NOMO-1 treated with dmso at 0.1 percent for 144 hours (cell line): ENCODE measurements around the gene INTS12.

ENCODE experiments used
- DNase-seq: peaks from one replicate; lab custom pipeline; 2025; ENCODE audit not compliant: unreplicated experiment; lab: John Stamatoyannopoulos, UW

Gene INTS12

GRCh38 chr4:105686571-105686970, 21.9 kb downstream of the INTS12 start:
- no peak for DNase-seq

GRCh38 chr4:105683038-105683437, 25.5 kb downstream of the INTS12 start:
- no peak for DNase-seq

GRCh38 chr4:105679186-105679585, 29.3 kb downstream of the INTS12 start:
- no peak for DNase-seq

- DNase-seq, result no peak
Measured at GRCh38 chr4:105677709-105678108, 30.8 kb downstream of the INTS12 start.

GRCh38 chr4:105674011-105674410, 34.5 kb downstream of the INTS12 start:
- no peak for DNase-seq

GRCh38 chr4:105671301-105671700, 37.2 kb downstream of the INTS12 start:
- no peak for DNase-seq

- DNase-seq, result no peak
Measured at GRCh38 chr4:105670684-105671083, 37.8 kb downstream of the INTS12 start.

GRCh38 chr4:105666693-105667092, 41.8 kb downstream of the INTS12 start:
- DNase-seq, result no peak

- DNase-seq, result no peak
Measured at GRCh38 chr4:105662935-105663675, 45.4 kb downstream of the INTS12 start.

- DNase-seq, result no peak
Measured at GRCh38 chr4:105661028-105661427, 47.5 kb downstream of the INTS12 start.

- DNase-seq, result no peak
Measured at GRCh38 chr4:105659190-105659589, 49.3 kb downstream of the INTS12 start.

- DNase-seq, result no peak
Measured at GRCh38 chr4:105657117-105657765, 51.2 kb downstream of the INTS12 start.

GRCh38 chr4:105652286-105652888, 56.1 kb downstream of the INTS12 start:
- DNase-seq, result no peak

GRCh38 chr4:105651884-105652283, 56.6 kb downstream of the INTS12 start:
- no peak for DNase-seq

- DNase-seq, result no peak
Measured at GRCh38 chr4:105650190-105650589, 58.3 kb downstream of the INTS12 start.

- no peak for DNase-seq
Measured at GRCh38 chr4:105645440-105645839, 63.0 kb downstream of the INTS12 start.

- DNase-seq, result no peak
Measured at GRCh38 chr4:105644257-105644656, 64.2 kb downstream of the INTS12 start.

GRCh38 chr4:105641845-105642244, 66.6 kb downstream of the INTS12 start:
- no peak for DNase-seq

- peak; percentile 28 for DNase-seq
Measured at GRCh38 chr4:105637408-105638176, 70.9 kb downstream of the INTS12 start.

GRCh38 chr4:105634402-105635080, 73.9 kb downstream of the INTS12 start:
- no peak for DNase-seq

GRCh38 chr4:105633241-105633640, 75.2 kb downstream of the INTS12 start:
- no peak for DNase-seq
